RWPE2 (cell line): ENCODE results near the gene KLHL2.
"Not testable (repeated sequence)": the region's sequence is repeated elsewhere in the genome, so short reads cannot be mapped to it uniquely, and the experiment has no call there.

Experiments
- ATAC-seq: fragments of 200-7000 bp; cut with Tn5 transposase; 3 replicates; pipeline ENCODE4 v1.9.1; 2021; ENCODE audit warnings: low read depth
- DNase-seq: peaks from one replicate; pipeline ENCODE4 v3.0.0-alpha.2; 2020; ENCODE audit warnings: low spot score
- H3K27ac ChIP-seq: fragments of 450-650 bp; 2 replicates; pipeline ENCODE4 v1.5.1; 2017; ENCODE audit warnings: mild to moderate bottlenecking; ENCODE audit not compliant: poor library complexity, severe bottlenecking
- H3K27me3 ChIP-seq: fragments of 250-450 bp; sonication (Bioruptor Pico); 2 replicates; pipeline ENCODE4 v1.5.1; 2021; ENCODE audit warnings: mild to moderate bottlenecking, moderate library complexity; ENCODE audit not compliant: insufficient read depth, poor library complexity, severe bottlenecking
- H3K36me3 ChIP-seq: fragments of 250-450 bp; sonication (Bioruptor Pico); 2 replicates; pipeline ENCODE4 v1.5.1; 2020; ENCODE audit warnings: low read depth, mild to moderate bottlenecking, moderate library complexity
- H3K4me1 ChIP-seq: fragments of 250-450 bp; sonication (Bioruptor Pico); 2 replicates; pipeline ENCODE4 v1.5.1; 2021; ENCODE audit warnings: mild to moderate bottlenecking, moderate library complexity; ENCODE audit not compliant: insufficient read depth, poor library complexity, severe bottlenecking
- H3K4me3 ChIP-seq: fragments of 250-450 bp; sonication (Bioruptor Pico); 2 replicates; pipeline ENCODE4 v1.5.1; 2021; ENCODE audit warnings: mild to moderate bottlenecking, moderate library complexity; ENCODE audit not compliant: severe bottlenecking
- H3K9me3 ChIP-seq: fragments of 250-450 bp; sonication (Bioruptor Pico); 2 replicates; pipeline ENCODE4 v1.5.1; 2021; ENCODE audit warnings: mild to moderate bottlenecking, moderate library complexity; ENCODE audit not compliant: severe bottlenecking
- TF ChIP-seq, protein P1 (sequence below): fragments of 450-650 bp; IDR thresholded peaks from one replicate; pipeline ENCODE4 v1.5.1; 2017; ENCODE audit warnings: mild to moderate bottlenecking, moderate library complexity; ENCODE audit not compliant: poor library complexity, severe bottlenecking

KLHL2 gene

DNA sequence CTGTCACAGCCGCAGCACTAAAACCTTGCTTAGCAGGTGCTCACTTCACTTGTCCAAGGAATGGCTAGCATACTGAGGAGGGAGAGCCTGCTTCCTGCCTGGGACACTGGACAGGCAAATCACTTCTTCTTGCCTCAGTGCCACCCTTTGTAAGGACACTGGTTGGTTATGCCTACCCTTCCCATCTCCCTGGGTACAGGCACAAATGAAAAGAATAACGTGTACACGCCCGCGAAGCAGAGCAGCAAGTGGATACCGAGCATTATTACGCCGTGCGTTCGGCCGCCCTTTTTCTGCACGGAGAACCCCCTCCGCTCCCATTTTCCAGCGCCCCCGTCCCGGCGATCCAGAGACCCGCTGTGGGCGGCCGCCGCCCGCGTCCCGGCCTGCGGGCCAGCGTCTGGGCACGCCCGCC, 338 bp upstream of the KLHL2 start:
- TF ChIP-seq, protein P1, sequence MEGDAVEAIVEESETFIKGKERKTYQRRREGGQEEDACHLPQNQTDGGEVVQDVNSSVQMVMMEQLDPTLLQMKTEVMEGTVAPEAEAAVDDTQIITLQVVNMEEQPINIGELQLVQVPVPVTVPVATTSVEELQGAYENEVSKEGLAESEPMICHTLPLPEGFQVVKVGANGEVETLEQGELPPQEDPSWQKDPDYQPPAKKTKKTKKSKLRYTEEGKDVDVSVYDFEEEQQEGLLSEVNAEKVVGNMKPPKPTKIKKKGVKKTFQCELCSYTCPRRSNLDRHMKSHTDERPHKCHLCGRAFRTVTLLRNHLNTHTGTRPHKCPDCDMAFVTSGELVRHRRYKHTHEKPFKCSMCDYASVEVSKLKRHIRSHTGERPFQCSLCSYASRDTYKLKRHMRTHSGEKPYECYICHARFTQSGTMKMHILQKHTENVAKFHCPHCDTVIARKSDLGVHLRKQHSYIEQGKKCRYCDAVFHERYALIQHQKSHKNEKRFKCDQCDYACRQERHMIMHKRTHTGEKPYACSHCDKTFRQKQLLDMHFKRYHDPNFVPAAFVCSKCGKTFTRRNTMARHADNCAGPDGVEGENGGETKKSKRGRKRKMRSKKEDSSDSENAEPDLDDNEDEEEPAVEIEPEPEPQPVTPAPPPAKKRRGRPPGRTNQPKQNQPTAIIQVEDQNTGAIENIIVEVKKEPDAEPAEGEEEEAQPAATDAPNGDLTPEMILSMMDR, result no peak
- Histone ChIP-seq H3K4me3 (peak overlapping the region; percentile 98), H3K27me3 (no peaks in the 10 kb centered on the region), H3K9me3 (no peaks in the 10 kb centered on the region), H3K27ac (peak overlapping the region; percentile 62), H3K4me1 (peaks cover 49% of the 10 kb centered on the region), H3K36me3 (peaks cover 4% of the 10 kb centered on the region)
- DNase-seq (no peak), ATAC-seq (peak; percentile 15)

DNA sequence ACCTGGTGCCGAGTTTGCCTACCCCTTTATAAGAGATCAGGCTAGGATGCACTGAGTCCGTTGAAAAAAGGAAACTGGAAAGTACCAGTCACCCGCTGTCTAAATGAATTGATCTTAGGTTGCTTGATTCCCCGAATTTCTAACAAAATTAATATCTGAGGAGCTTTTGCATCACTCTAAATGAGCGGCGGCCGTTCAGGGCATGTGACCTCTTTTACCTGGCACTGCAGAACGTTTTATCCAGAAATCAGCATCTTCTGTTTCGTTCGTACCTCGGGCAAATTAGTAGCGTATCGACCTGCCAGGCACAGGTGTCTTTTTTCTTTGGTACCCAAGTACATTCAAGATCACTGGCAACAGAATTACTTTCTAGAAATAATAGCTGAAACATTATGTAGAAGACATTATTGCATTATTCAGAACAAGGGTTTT, 876 bp downstream of the KLHL2 start:
- ATAC-seq (peak; percentile 18; the same call in 2 of the 3 replicates), DNase-seq (no peak)
- Histone ChIP-seq H3K9me3 (no peaks in the 10 kb centered on the region), H3K36me3 (peaks cover 4% of the 10 kb centered on the region), H3K4me3 (peak overlapping the region; percentile 98), H3K27me3 (no peaks in the 10 kb centered on the region), H3K27ac (peak overlapping the region; percentile 62), H3K4me1 (peaks cover 50% of the 10 kb centered on the region)
- TF ChIP-seq, protein P1, result no peak

DNA sequence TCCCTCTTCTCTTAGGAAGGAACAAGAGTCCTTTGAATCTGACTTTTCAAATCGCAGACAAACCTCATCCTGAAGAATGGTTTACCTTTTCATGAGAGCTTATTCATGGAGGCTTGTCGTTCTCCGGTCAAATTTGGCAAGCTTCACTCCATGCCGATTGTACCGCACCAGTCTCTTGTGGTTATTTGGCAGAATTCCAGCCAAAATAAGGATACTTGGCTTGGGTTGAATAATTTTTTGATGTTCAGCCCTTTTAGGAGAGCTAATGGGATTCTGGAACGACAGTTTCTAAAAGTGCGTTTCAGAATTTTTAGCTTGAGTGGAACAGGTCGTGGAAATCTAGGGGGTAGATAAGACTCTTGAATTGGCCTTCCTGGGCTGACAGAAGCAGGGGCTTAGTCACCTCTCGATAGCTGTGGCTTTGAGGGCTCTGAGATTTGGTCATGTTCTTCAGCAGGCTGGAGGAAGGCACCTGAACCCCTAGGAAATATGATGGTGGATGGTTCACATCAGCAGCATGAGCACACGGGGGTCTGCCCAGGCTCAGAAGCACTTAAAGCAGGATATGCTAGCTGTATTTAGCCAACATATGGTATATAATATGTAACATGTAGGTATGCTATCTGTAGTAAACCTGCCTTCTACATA, 1.5 kb downstream of the KLHL2 start:
- H3K9me3 ChIP-seq, result no peaks in the 10 kb centered on the region
- peak overlapping the region; percentile 62 for H3K27ac ChIP-seq
- peak overlapping the region; percentile 98 for H3K4me3 ChIP-seq
- peak; percentile 21; the same call in 1 of the 3 replicates for ATAC-seq
- H3K27me3 ChIP-seq, result no peaks in the 10 kb centered on the region
- TF ChIP-seq, protein P1, result no peak
- no peak for DNase-seq
- peaks cover 4% of the 10 kb centered on the region for H3K36me3 ChIP-seq
- H3K4me1 ChIP-seq, result peaks cover 52% of the 10 kb centered on the region

GRCh38 chr4:165209796-165210195, 2.4 kb downstream of the KLHL2 start:
- DNase-seq, result no peak
- Histone ChIP-seq H3K36me3 (peaks cover 4% of the 10 kb centered on the region), H3K4me3 (no peak overlapping the region), H3K27ac (peak overlapping the region; percentile 62), H3K4me1 (peaks cover 52% of the 10 kb centered on the region), H3K9me3 (no peaks in the 10 kb centered on the region), H3K27me3 (no peaks in the 10 kb centered on the region)
- no peak for ATAC-seq
- TF ChIP-seq, protein P1, result no peak

GRCh38 chr4:165210566-165210965, 3.2 kb downstream of the KLHL2 start:
- TF ChIP-seq, protein P1, result no peak
- DNase-seq, result no peak
- H3K27me3 ChIP-seq, result no peaks in the 10 kb centered on the region
- no peak overlapping the region for H3K4me3 ChIP-seq
- peaks cover 49% of the 10 kb centered on the region for H3K4me1 ChIP-seq
- H3K27ac ChIP-seq, result peak overlapping the region; percentile 62
- peaks cover 4% of the 10 kb centered on the region for H3K36me3 ChIP-seq
- H3K9me3 ChIP-seq, result no peaks in the 10 kb centered on the region
- peak; percentile 28; the same call in 2 of the 3 replicates for ATAC-seq

GRCh38 chr4:165212647-165213046, 5.3 kb downstream of the KLHL2 start:
- H3K9me3 ChIP-seq, H3K36me3 ChIP-seq, H3K4me3 ChIP-seq, H3K27me3 ChIP-seq, DNase-seq, ATAC-seq: not testable (repeated sequence)
- peak overlapping the region; percentile 59 for H3K27ac ChIP-seq
- H3K4me1 ChIP-seq, result peaks cover 63% of the 10 kb centered on the region

- H3K9me3 ChIP-seq, H3K36me3 ChIP-seq, H3K27me3 ChIP-seq, H3K4me3 ChIP-seq, DNase-seq: not testable (repeated sequence)
- H3K4me1 ChIP-seq, result peaks cover 63% of the 10 kb centered on the region
- H3K27ac ChIP-seq, result peak overlapping the region; percentile 59
- ATAC-seq, result peak; percentile 57
These were observed 6.0 kb downstream of the KLHL2 start for GRCh38 chr4:165213404-165213803.
